K562 (cell line): ENCODE data around the gene CUL2. TPM values are rescaled to one million over a fixed set of nuclear protein-coding genes. Genes with fewer than 3 reads are reported as not detected.

Experiments
- ATAC-seq: fragments of 200-7000 bp; cut with Tn5 transposase; 3 replicates; pipeline ENCODE4 v1.9.1; 2020; ENCODE audit warnings: moderate library complexity
- BruUV-seq: library from RNA; stranded (reverse); fragments of 400-500 nt; replicated peaks from 2 replicates; lab custom pipeline; 2021; lab: Mats Ljungman, UMichigan
- CTCF ChIA-PET: fragments of 300-600 bp; formaldehyde crosslinking; extraction: SDS; loops from one replicate; lab custom pipeline; 2021; ENCODE audit warnings: low intra/inter-chr PET ratio; lab: Yijun Ruan, JAX
- POLR2A ChIA-PET: fragments of 300-600, 350-650 bp; sonication (Branson Sonifier 250); formaldehyde crosslinking; extraction: SDS; loops from one replicate; lab custom pipeline; 2021; ENCODE audit warnings: antibody characterized with exemption, inconsistent platforms; lab: Yijun Ruan, JAX
- DNase-seq, 4 experiments: peaks; one replicate each; pipeline versions ENCODE4 v3.0.0 to v3.0.0-alpha.2; 2011 to 2018; ENCODE audit warnings: low spot score in 3 of 4, mixed read lengths in 3 of 4; ENCODE audit errors: extremely low read depth in 1 of 4
- FAIRE-seq: peaks from 2 replicates; lab custom pipeline; 2011; peaks lifted over from hg19 to GRCh38; lab: Jason Lieb, UNC
- H2AFZ ChIP-seq: 2 replicates; pipeline ENCODE4 v1.6.0; 2011; ENCODE audit warnings: low read depth, low read length, control low read depth, inconsistent platforms
- H3K27ac ChIP-seq: fragments of 200-600 bp; 3 replicates; pipeline ENCODE4 v1.8.0; 2011; ENCODE audit warnings: low read depth, mild to moderate bottlenecking, control low read depth, inconsistent platforms, low read length, moderate library complexity, mixed read lengths; ENCODE audit errors: extremely low read depth
- H3K27me3 ChIP-seq, 2 experiments: fragments of 300-600 bp in 1 of 2; 2 replicates in 1 of 2; 3 replicates in 1 of 2; pipeline versions ENCODE4 v1.6.0 to v1.8.0; 2011; ENCODE audit warnings: inconsistent platforms in 2 of 2, low read length in 2 of 2, mild to moderate bottlenecking in 1 of 2, mixed read lengths in 1 of 2, moderate library complexity in 1 of 2; ENCODE audit not compliant: control insufficient read depth in 2 of 2, insufficient read depth in 2 of 2
- H3K36me3 ChIP-seq: fragments of 300-600 bp; 3 replicates; pipeline ENCODE4 v1.8.0; 2011; ENCODE audit warnings: mild to moderate bottlenecking, low read length, inconsistent platforms; ENCODE audit not compliant: control insufficient read depth, insufficient read depth
- H3K4me1 ChIP-seq, 2 experiments: fragments of 200-600 bp in 1 of 2; replicated peaks in 1 of 2; 2 replicates in 1 of 2; 3 replicates in 1 of 2; pipeline versions ENCODE4 v1.5.1 to v1.8.0; 2011; ENCODE audit warnings: inconsistent platforms in 2 of 2, low read length in 2 of 2, mild to moderate bottlenecking in 1 of 2, mixed read lengths in 1 of 2, moderate library complexity in 1 of 2; ENCODE audit not compliant: control insufficient read depth in 2 of 2, insufficient read depth in 2 of 2
- H3K4me2 ChIP-seq: 2 replicates; pipeline ENCODE4 v1.6.1; 2011; ENCODE audit warnings: low read length, control low read depth, inconsistent platforms, mixed read lengths; ENCODE audit not compliant: insufficient read depth
- H3K4me3 ChIP-seq: fragments of 200-600 bp; sonication (generic), shearing (Covaris generic); 2 replicates; pipeline ENCODE4 v1.5.1; 2016; ENCODE audit warnings: control low read depth, inconsistent platforms
- H3K79me2 ChIP-seq: fragments of 200-600 bp; 3 replicates; pipeline ENCODE4 v1.8.0; 2011; ENCODE audit warnings: low read length, inconsistent platforms; ENCODE audit not compliant: control insufficient read depth, insufficient read depth
- H3K9ac ChIP-seq, 2 experiments: 2 replicates each; pipeline versions ENCODE4 v1.6.0 to v1.6.1; 2011; ENCODE audit warnings: low read depth in 2 of 2, low read length in 2 of 2, control low read depth in 1 of 2, inconsistent platforms in 1 of 2, mild to moderate bottlenecking in 1 of 2, mixed read lengths in 1 of 2; ENCODE audit not compliant: insufficient read depth in 1 of 2
- H3K9me1 ChIP-seq: one replicate; pipeline ENCODE4 v1.6.0; 2011; ENCODE audit warnings: inconsistent platforms, mild to moderate bottlenecking, low read length, moderate library complexity; ENCODE audit not compliant: control insufficient read depth, insufficient read depth
- H3K9me3 ChIP-seq: replicated peaks from 2 replicates; pipeline ENCODE4 v1.5.1; 2011; ENCODE audit warnings: low read depth, low read length, inconsistent platforms; ENCODE audit not compliant: control insufficient read depth, insufficient read depth
- H4K20me1 ChIP-seq: replicated peaks from 2 replicates; pipeline ENCODE4 v1.6.1; 2011; ENCODE audit warnings: low read length, inconsistent platforms, mixed read lengths; ENCODE audit not compliant: control insufficient read depth, insufficient read depth
- BCL6 ChIP-seq: fragments of 250-450 bp; sonication (Bioruptor Pico); IDR thresholded peaks from 2 replicates; pipeline ENCODE4 v1.4.0; 2020
- GATAD2A ChIP-seq: fragments of 450-650 bp; IDR thresholded peaks from 2 replicates; pipeline ENCODE4 v1.6.1; 2017
- MIER1 ChIP-seq: fragments of 450-650 bp; IDR thresholded peaks from 2 replicates; pipeline ENCODE4 v1.6.1; 2016; ENCODE audit warnings: antibody characterized with exemption, mild to moderate bottlenecking, low read depth
- MYBL2 ChIP-seq, 2 experiments: fragments of 450-650 bp in 1 of 2; sonication (generic) in 1 of 2; formaldehyde crosslinking in 1 of 2; IDR thresholded peaks; 2 replicates each; pipeline versions ENCODE4 v1.6.1 to v1.8.1; 2017 to 2022; ENCODE audit warnings: borderline replicate concordance in 1 of 2, inconsistent platforms in 1 of 2, low read depth in 1 of 2, mild to moderate bottlenecking in 1 of 2, missing genetic modification reagents in 1 of 2, moderate library complexity in 1 of 2
- NUFIP1 ChIP-seq: fragments of 450-650 bp; IDR thresholded peaks from 2 replicates; pipeline ENCODE4 v1.6.1; 2018; ENCODE audit not compliant: partially characterized antibody
- PTRF ChIP-seq: fragments of 450-650 bp; IDR thresholded peaks from 2 replicates; pipeline ENCODE4 v1.6.1; 2016; ENCODE audit warnings: mild to moderate bottlenecking, missing genetic modification characterization, missing compliant biosample characterization
- SIN3B ChIP-seq: fragments of 450-650 bp; IDR thresholded peaks from 2 replicates; pipeline ENCODE4 v1.6.1; 2017; ENCODE audit warnings: low read depth, mild to moderate bottlenecking, moderate library complexity
- SREBF1 ChIP-seq: fragments of 150-350 bp; IDR thresholded peaks from 2 replicates; pipeline ENCODE4 v1.6.1; 2014; ENCODE audit warnings: antibody characterized with exemption, low read depth, low read length, borderline replicate concordance
- ZFPM2 ChIP-seq: fragments of 250-450 bp; sonication (Bioruptor Pico); IDR thresholded peaks from 2 replicates; pipeline ENCODE4 v1.5.1; 2022; ENCODE audit warnings: mild to moderate bottlenecking
- ZNF212 ChIP-seq: fragments of 450-650 bp; formaldehyde crosslinking; IDR thresholded peaks from 2 replicates; pipeline ENCODE4 v1.4.0; 2020; ENCODE audit warnings: mild to moderate bottlenecking
- ZNF311 ChIP-seq: fragments of 250-450 bp; sonication (Bioruptor Pico); IDR thresholded peaks from 2 replicates; pipeline ENCODE4 v1.4.0; 2020; ENCODE audit warnings: mild to moderate bottlenecking, moderate library complexity
- ZNF408 ChIP-seq: fragments of 250-450 bp; sonication (Bioruptor Pico); IDR thresholded peaks from 2 replicates; pipeline ENCODE4 v1.4.0; 2020; ENCODE audit warnings: low read depth, mild to moderate bottlenecking, moderate library complexity
- WGBS: fragments of 100-300 bp; shearing (Covaris generic); methylation state at CpG from one replicate; pipeline ENCODE4 v1.1.6; 2016; ENCODE audit warnings: low coverage, mixed read lengths; ENCODE audit not compliant: insufficient coverage; ENCODE audit errors: missing lambda C conversion rate; 5-methylcytosine and 5-hydroxymethylcytosine counted together
- in situ Hi-C: fragments of 300-500 bp; cut with MboI; formaldehyde crosslinking; loops from 4 replicates; pipeline ENCODE4 v1.15.0; 2018; ENCODE audit warnings: inconsistent platforms, mixed read lengths
- intact Hi-C: fragments of 100-400 bp; cut with micrococcal nuclease; formaldehyde crosslinking; loops from 2 replicates; pipeline ENCODE4 v1.14.2; 2022
- polyA plus RNA-seq, 8 experiments: library from polyadenylated mRNA; depleted of rRNA in 4 of 8; stranded (reverse) in 5 of 8; unstranded in 3 of 8; fragments of >200 nt; fragmentation: Nextera tagmentation in 2 of 8; fragmentation: Illumina TruSeq in 1 of 8; extraction: Ambion mirVana in 2 of 8; extraction: Trizol in 1 of 8; gene quantifications; 2 replicates each; pipeline versions ENCODE4 v1.2.1 to v1.2.3, GENCODE V29; 2011 to 2014; ENCODE audit warnings: inconsistent platforms in 1 of 8, missing spikeins in 1 of 8
- total RNA-seq, 7 experiments: library from RNA; depleted of rRNA in 6 of 7; stranded (reverse); fragments of >200 nt in 6 of 7; fragmentation: Illumina TruSeq in 2 of 7; extraction: Trizol in 2 of 7; gene quantifications; 2 replicates each; pipeline versions ENCODE4 v1.2.1 to v1.2.3, GENCODE V29; 2011 to 2021; ENCODE audit warnings: low replicate concordance in 1 of 7
- TF ChIP-seq, protein P1 (sequence below): fragments of 250-450 bp; sonication (Bioruptor Pico); IDR thresholded peaks from 2 replicates; pipeline ENCODE4 v1.4.0; 2020; ENCODE audit warnings: mild to moderate bottlenecking, moderate library complexity
- TF ChIP-seq, protein P2 (sequence below): fragments of 250-450 bp; sonication (Bioruptor Pico); IDR thresholded peaks from 2 replicates; pipeline ENCODE4 v1.4.0; 2020; ENCODE audit warnings: mild to moderate bottlenecking

Gene CUL2
- total and polyA plus RNA-seq, 9 of the 15 experiments (the other 6 are each of a cell fraction or from before 2014, with no cell fraction given) = 17.3 to 46.3 (median 41.2) TPM

DNA sequence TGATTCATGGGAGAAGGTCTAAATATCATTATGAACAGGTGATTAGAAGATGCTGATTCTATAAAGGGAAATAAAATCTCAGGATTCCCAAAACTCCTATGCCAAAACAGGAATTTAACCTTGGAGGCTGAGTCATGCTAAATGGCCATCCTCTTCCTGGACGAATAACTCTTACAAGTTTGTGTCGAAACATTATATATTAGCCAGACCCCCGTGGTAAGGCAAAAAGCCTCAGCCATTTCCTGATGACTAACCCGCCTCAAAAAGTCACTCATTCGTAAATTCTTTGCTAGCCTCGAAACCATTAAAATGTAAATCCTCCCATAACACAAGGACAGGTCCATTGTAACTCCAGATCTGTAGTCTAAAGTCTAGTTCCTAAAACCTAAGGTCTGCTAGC, 32.0 kb downstream of the CUL2 start:
- Histone ChIP-seq H3K9ac (no peak overlapping the region), H3K9me1 (no peaks in the 10 kb centered on the region), H3K4me2 (no peak overlapping the region), H3K9me3 (no peaks in the 10 kb centered on the region), H3K36me3 (peaks cover 65% of the 10 kb centered on the region), H3K4me1 (peaks cover 0 to under 1% of the 10 kb centered on the region in 2 experiments; a peak in 3 of 5 replicates), H4K20me1 (no peaks in the 10 kb centered on the region), H2AFZ (no peak overlapping the region), H3K79me2 (peaks cover 4% of the 10 kb centered on the region; the same call in 1 of the 3 replicates), H3K27ac (no peak overlapping the region), H3K27me3 (no peaks in the 10 kb centered on the region), H3K4me3 (no peak overlapping the region)
- BruUV-seq = no TSS peak
- intact Hi-C loops (no loop called here), in situ Hi-C loops (loop anchor here (10.0 kb wide), 1 partner anchor 1043 kb away; no protein-coding TSS in a partner anchor)
- 81% methylated on average over 6 of the region's 6 CpGs for WGBS
- ChIA-PET POLR2A (no interaction called here), CTCF (no interaction called here)
- TF ChIP-seq GATAD2A (no peak), ZNF212 (CRISPR knock-in tag) (no peak), NUFIP1 (no peak), SREBF1 (no peak), ZNF311 (CRISPR knock-in tag) (no peak), ZNF408 (no peak), SIN3B (no peak), PTRF (tag) (no peak), BCL6 (CRISPR knock-in tag) (no peak), MYBL2 (IDR thresholded peaks at IDR 0.05; ENCODE audit: low read depth) (no peak), MYBL2 (CRISPR knock-in tag; IDR thresholded peaks at IDR 0.05; ENCODE audit: borderline replicate concordance) (no peak), ZFPM2 (CRISPR knock-in tag) (no peak), MIER1 (no peak)
- TF ChIP-seq, protein P1, sequence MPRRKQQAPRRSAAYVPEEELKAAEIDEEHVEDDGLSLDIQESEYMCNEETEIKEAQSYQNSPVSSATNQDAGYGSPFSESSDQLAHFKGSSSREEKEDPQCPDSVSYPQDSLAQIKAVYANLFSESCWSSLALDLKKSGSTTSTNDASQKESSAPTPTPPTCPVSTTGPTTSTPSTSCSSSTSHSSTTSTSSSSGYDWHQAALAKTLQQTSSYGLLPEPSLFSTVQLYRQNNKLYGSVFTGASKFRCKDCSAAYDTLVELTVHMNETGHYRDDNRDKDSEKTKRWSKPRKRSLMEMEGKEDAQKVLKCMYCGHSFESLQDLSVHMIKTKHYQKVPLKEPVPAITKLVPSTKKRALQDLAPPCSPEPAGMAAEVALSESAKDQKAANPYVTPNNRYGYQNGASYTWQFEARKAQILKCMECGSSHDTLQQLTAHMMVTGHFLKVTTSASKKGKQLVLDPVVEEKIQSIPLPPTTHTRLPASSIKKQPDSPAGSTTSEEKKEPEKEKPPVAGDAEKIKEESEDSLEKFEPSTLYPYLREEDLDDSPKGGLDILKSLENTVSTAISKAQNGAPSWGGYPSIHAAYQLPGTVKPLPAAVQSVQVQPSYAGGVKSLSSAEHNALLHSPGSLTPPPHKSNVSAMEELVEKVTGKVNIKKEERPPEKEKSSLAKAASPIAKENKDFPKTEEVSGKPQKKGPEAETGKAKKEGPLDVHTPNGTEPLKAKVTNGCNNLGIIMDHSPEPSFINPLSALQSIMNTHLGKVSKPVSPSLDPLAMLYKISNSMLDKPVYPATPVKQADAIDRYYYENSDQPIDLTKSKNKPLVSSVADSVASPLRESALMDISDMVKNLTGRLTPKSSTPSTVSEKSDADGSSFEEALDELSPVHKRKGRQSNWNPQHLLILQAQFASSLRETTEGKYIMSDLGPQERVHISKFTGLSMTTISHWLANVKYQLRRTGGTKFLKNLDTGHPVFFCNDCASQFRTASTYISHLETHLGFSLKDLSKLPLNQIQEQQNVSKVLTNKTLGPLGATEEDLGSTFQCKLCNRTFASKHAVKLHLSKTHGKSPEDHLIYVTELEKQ (CRISPR knock-in tag) = no peak
- TF ChIP-seq, protein P2, sequence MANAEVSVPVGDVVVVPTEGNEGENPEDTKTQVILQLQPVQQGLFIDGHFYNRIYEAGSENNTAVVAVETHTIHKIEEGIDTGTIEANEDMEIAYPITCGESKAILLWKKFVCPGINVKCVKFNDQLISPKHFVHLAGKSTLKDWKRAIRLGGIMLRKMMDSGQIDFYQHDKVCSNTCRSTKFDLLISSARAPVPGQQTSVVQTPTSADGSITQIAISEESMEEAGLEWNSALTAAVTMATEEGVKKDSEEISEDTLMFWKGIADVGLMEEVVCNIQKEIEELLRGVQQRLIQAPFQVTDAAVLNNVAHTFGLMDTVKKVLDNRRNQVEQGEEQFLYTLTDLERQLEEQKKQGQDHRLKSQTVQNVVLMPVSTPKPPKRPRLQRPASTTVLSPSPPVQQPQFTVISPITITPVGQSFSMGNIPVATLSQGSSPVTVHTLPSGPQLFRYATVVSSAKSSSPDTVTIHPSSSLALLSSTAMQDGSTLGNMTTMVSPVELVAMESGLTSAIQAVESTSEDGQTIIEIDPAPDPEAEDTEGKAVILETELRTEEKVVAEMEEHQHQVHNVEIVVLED = no peak
- FAIRE-seq = no peak
- no peak for DNase-seq
- ATAC-seq = no peak
